ENCODE measurements around the gene EVA1C.

DNA sequence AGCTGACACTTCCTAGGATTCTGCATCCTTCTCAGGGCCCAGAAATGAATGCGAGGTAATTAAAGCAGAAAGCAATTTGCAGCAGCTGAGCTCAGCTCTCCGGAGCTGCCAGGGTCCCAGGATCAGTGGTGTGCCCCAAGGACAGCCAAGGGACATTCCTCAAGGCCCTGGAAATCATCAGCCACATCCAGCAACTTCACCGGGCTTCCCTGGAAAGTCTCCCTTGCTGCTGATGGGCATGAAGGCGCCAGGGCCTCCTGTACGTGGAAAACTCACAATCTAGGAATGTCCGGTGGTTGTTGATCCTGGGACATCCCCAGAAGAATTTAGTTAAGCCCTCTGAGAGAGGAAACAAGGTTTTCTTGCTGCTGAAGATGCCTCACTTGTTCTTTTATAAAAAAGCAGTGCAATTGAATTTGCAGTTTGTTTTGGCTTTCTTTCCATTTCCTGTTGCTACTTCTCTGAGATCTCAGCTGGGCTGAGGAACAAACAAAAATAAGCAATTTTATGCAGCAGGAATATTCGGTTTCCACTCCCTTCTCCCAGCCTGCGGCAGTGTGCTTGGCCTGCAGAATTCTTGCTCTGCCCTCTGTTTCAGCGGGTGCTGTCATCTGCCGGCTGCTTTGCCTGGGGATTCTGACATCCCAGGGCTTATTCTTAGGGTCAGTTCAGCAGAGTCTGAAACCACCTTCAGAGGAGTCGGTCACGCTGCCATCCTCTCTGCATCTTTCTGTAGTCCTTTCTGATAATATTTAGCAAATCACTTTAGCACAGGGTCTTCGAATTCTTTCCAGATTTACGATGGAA is 86.9 kb downstream of the EVA1C start:
- TF ChIP-seq, protein P1, sequence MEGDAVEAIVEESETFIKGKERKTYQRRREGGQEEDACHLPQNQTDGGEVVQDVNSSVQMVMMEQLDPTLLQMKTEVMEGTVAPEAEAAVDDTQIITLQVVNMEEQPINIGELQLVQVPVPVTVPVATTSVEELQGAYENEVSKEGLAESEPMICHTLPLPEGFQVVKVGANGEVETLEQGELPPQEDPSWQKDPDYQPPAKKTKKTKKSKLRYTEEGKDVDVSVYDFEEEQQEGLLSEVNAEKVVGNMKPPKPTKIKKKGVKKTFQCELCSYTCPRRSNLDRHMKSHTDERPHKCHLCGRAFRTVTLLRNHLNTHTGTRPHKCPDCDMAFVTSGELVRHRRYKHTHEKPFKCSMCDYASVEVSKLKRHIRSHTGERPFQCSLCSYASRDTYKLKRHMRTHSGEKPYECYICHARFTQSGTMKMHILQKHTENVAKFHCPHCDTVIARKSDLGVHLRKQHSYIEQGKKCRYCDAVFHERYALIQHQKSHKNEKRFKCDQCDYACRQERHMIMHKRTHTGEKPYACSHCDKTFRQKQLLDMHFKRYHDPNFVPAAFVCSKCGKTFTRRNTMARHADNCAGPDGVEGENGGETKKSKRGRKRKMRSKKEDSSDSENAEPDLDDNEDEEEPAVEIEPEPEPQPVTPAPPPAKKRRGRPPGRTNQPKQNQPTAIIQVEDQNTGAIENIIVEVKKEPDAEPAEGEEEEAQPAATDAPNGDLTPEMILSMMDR (IDR thresholded peaks at IDR 0.05) = no peak
- TF ChIP-seq POLR2A (IDR thresholded peaks at IDR 0.05) = no peak
